Activated T-helper 17 cell treated with anti-CD3 and anti-CD28 coated beads, Interleukin-2, amount 50 U/mL, for 72 hours (primary cell): ENCODE measurements around the gene PARD6B. TPM values are rescaled to one million over a fixed set of nuclear protein-coding genes. Genes with fewer than 3 reads are reported as not detected.

Experiments used
- ATAC-seq: fragments of 150-1000 bp; cut with Tn5 transposase; replicated peaks from 2 replicates; pipeline ENCODE4 v1.10.0; 2021; ENCODE audit warnings: mild to moderate bottlenecking, moderate library complexity
- H3K27ac Mint-ChIP-seq: one replicate; pipeline ENCODE4 v1.8.0; 2022; ENCODE audit warnings: mixed read lengths
- H3K27me3 Mint-ChIP-seq: one replicate; pipeline ENCODE4 v1.8.0; 2022; ENCODE audit warnings: mixed read lengths
- H3K36me3 Mint-ChIP-seq: one replicate; pipeline ENCODE4 v1.8.0; 2022; ENCODE audit warnings: low read depth, mild to moderate bottlenecking, mixed read lengths
- H3K4me1 Mint-ChIP-seq: one replicate; pipeline ENCODE4 v1.8.0; 2022; ENCODE audit warnings: mixed read lengths
- H3K4me3 Mint-ChIP-seq: one replicate; pipeline ENCODE4 v1.8.0; 2022; ENCODE audit warnings: mild to moderate bottlenecking, mixed read lengths
- H3K9me3 Mint-ChIP-seq: one replicate; pipeline ENCODE4 v1.8.0; 2022; ENCODE audit warnings: mixed read lengths
- total RNA-seq, 2 donors: library from RNA; stranded (reverse); gene quantifications; one replicate each; pipeline ENCODE4 v1.2.3, GENCODE V29; 2022

The PARD6B gene
- total RNA-seq = 1 to 10 TPM; 3.2 to 7.8 TPM

- no peaks in the 10 kb centered on the region for H3K9me3 Mint-ChIP-seq
- H3K27ac Mint-ChIP-seq = peak within 1 kb of the TSS; percentile 70
Observed at GRCh38 chr20:50731055-50731929, at the start of gene PARD6B. PARD6B (plus strand) TSS chr20:50731580; CDS start chr20:50731787, 207 bp downstream.

DNA sequence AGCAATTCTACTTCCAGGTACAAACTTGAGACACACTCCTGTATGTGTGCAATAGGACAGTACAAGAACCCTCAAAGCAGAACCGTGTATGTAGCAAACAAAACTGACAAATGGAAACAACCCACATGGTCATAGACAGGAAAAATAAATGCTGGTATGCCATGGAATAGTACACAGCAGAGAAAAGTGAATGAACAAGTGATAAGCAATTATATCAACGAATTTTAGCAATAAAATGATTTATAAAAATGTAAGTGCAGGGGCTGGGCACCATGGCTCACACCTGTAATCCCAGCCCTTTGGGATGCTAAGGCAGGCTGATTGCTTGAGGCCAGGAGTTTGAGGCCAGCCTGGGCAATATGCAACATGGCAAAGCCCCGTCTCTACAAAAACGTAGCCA is 49.3 kb upstream of the PARD6B start:
- Mint-ChIP-seq H3K27ac (no peak overlapping the region), H3K27me3 (no peaks in the 10 kb centered on the region), H3K4me3 (no peak overlapping the region), H3K36me3 (no peaks in the 10 kb centered on the region), H3K9me3 (no peaks in the 10 kb centered on the region), H3K4me1 (no peaks in the 10 kb centered on the region)
- ATAC-seq = no peak

More at GRCh38 chr20:50731055-50731929, at the start of gene PARD6B:
- peak; percentile 91 for ATAC-seq
- H3K36me3 Mint-ChIP-seq = peaks cover 7% of the 10 kb centered on the region
- peaks cover 14% of the 10 kb centered on the region for H3K4me1 Mint-ChIP-seq
- H3K27me3 Mint-ChIP-seq = no peaks in the 10 kb centered on the region
- peak within 1 kb of the TSS; percentile 83 for H3K4me3 Mint-ChIP-seq

GRCh38 chr20:50682947-50683530 is 48.3 kb upstream of the PARD6B start:
- no peak overlapping the region for H3K27ac Mint-ChIP-seq
- no peaks in the 10 kb centered on the region for H3K9me3 Mint-ChIP-seq
- H3K4me3 Mint-ChIP-seq = no peak overlapping the region
- H3K27me3 Mint-ChIP-seq = no peaks in the 10 kb centered on the region
- ATAC-seq = no peak
- H3K36me3 Mint-ChIP-seq = no peaks in the 10 kb centered on the region
- H3K4me1 Mint-ChIP-seq = no peaks in the 10 kb centered on the region

GRCh38 chr20:50683570-50683969 is 47.8 kb upstream of the PARD6B start:
- Mint-ChIP-seq H3K4me3 (no peak overlapping the region), H3K9me3 (no peaks in the 10 kb centered on the region), H3K36me3 (no peaks in the 10 kb centered on the region), H3K27ac (no peak overlapping the region), H3K4me1 (no peaks in the 10 kb centered on the region), H3K27me3 (peaks cover 2% of the 10 kb centered on the region)
- ATAC-seq = no peak

DNA sequence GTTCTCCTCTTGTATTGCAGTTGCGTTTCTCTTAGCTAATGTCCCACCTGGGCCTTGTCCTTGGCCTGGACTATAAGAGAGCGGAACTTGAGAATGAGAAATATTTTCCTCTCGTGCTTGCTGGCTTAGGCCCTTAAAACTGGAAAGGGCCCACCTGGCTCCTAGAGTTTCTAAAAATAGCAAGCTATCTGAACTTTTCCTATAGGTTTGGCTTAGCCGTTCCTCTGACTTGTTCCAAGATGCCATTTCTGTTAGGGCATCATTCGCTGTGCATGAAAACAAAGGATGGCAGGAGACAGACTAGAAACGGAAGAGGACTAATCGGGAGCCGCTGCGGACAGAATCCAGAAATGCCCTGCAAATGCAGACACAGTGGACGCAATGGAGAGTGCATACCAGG is 44.6 kb upstream of the PARD6B start:
- H3K27ac Mint-ChIP-seq = no peak overlapping the region
- no peaks in the 10 kb centered on the region for H3K9me3 Mint-ChIP-seq
- ATAC-seq = no peak
- no peaks in the 10 kb centered on the region for H3K4me1 Mint-ChIP-seq
- peaks cover 27% of the 10 kb centered on the region for H3K27me3 Mint-ChIP-seq
- no peak overlapping the region for H3K4me3 Mint-ChIP-seq
- no peaks in the 10 kb centered on the region for H3K36me3 Mint-ChIP-seq

DNA sequence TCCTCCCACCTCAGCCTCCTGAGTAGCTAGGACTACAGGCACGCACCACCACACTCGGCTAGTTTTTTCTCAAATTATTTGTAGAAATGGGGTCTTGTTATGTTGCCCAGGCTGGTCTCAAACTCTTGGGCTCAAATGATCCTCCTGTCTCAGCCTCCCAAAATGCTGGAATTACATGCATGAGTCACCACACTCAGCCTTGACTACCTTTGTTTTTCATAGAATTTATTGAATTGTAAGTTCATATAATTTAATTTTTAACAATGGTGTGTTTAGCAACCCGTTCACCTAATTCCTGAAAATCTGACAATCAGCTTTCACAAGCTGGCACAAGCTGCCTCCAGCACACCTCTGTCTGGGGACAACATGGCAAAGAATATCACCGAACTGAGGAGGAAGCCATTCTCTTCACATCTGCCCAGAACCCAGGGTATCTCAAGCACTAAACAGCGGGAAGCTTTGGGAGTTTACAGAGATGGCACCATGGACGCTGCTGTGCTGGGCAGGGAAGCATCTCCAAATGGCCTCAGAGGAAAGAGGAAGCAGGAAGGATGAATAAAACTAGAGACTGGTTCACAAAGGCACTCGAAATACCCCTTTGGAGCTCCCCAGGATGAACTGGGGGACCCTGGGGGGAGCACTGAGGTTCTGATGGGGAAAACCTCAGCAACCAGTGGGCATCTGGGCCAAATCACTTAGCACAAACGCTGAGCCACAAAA is 43.0 kb upstream of the PARD6B start:
- no peak for ATAC-seq
- Mint-ChIP-seq H3K4me1 (no peaks in the 10 kb centered on the region), H3K9me3 (no peaks in the 10 kb centered on the region), H3K27ac (no peak overlapping the region), H3K27me3 (peaks cover 34% of the 10 kb centered on the region), H3K4me3 (no peak overlapping the region), H3K36me3 (no peaks in the 10 kb centered on the region)

GRCh38 chr20:50689864-50690649 is 41.3 kb upstream of the PARD6B start:
- no peak overlapping the region for H3K4me3 Mint-ChIP-seq
- no peaks in the 10 kb centered on the region for H3K9me3 Mint-ChIP-seq
- H3K36me3 Mint-ChIP-seq = no peaks in the 10 kb centered on the region
- H3K4me1 Mint-ChIP-seq = no peaks in the 10 kb centered on the region
- H3K27ac Mint-ChIP-seq = no peak overlapping the region
- no peak for ATAC-seq
- H3K27me3 Mint-ChIP-seq = peaks cover 41% of the 10 kb centered on the region

- no peaks in the 10 kb centered on the region for H3K4me1 Mint-ChIP-seq
- peak within 1 kb of the TSS; percentile 15 for H3K4me3 Mint-ChIP-seq
- H3K36me3 Mint-ChIP-seq = no peaks in the 10 kb centered on the region
- no peak within 1 kb of the TSS for H3K27ac Mint-ChIP-seq
- no peak for ATAC-seq
- H3K27me3 Mint-ChIP-seq = peaks cover 42% of the 10 kb centered on the region
- H3K9me3 Mint-ChIP-seq = no peaks in the 10 kb centered on the region
Observed at GRCh38 chr20:50690650-50691572, 40.5 kb upstream of the PARD6B start, which contains the start of gene RIPOR3. RIPOR3 (minus strand) TSS chr20:50691542; CDS start chr20:50691128, 414 bp downstream.

DNA sequence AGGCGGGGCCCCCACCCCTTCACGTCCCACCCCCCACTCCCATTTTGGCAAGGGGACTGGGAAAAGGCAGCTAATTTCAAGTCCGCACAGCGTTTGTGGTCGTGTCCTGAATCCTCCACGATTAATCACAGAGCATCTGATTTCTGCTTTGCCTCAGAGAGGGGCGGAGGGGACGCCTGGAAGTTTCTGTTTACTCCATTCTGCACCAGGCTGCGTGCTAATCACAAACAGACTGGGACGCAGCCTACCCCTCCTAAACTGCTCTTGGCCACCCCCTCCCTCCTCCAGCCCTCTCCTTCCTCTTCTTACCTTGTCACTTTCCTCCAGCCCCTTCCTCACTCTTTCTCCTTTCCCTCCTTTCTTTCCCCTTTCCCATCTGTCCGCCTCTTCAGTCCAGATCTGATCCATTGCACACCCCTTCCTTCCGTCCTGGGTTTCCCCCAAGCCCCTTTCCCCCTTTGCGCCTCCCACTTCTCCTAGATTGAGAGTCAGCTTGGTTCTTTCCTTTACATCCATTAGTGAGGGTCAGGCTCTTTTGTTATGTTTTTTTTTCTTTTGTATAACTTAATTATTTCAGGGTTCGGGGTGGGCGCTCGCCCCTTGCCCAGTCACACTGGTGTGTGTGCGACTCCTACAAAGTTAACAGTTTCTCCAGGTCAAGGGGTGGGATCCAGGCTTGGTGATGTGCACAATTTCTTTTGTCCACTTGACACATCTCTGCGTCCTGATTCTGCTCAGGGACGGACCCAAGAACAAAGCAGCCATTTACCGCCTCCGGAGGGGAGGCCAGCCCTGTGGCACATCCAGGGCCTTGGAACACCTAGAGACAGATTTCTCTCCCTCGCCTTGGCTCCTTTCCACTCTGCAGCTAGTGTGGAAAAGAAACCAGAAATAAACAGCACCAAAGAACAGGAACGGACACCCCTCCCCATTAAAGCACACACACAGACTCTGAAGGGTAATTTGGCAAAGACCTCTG is 39.5 kb upstream of the PARD6B start:
- Mint-ChIP-seq H3K9me3 (no peaks in the 10 kb centered on the region), H3K27ac (no peak overlapping the region), H3K4me3 (no peak overlapping the region), H3K27me3 (peaks cover 42% of the 10 kb centered on the region), H3K4me1 (no peaks in the 10 kb centered on the region), H3K36me3 (no peaks in the 10 kb centered on the region)
- no peak for ATAC-seq

GRCh38 chr20:50692552-50692933 is 38.8 kb upstream of the PARD6B start:
- H3K9me3 Mint-ChIP-seq = no peaks in the 10 kb centered on the region
- H3K36me3 Mint-ChIP-seq = no peaks in the 10 kb centered on the region
- H3K4me3 Mint-ChIP-seq = no peak overlapping the region
- no peaks in the 10 kb centered on the region for H3K4me1 Mint-ChIP-seq
- ATAC-seq = no peak
- H3K27me3 Mint-ChIP-seq = peaks cover 42% of the 10 kb centered on the region
- no peak overlapping the region for H3K27ac Mint-ChIP-seq

GRCh38 chr20:50693001-50693400 is 38.4 kb upstream of the PARD6B start:
- H3K4me3 Mint-ChIP-seq = no peak overlapping the region
- no peaks in the 10 kb centered on the region for H3K36me3 Mint-ChIP-seq
- peaks cover 42% of the 10 kb centered on the region for H3K27me3 Mint-ChIP-seq
- no peak for ATAC-seq
- no peaks in the 10 kb centered on the region for H3K4me1 Mint-ChIP-seq
- H3K27ac Mint-ChIP-seq = no peak overlapping the region
- no peaks in the 10 kb centered on the region for H3K9me3 Mint-ChIP-seq

GRCh38 chr20:50694379-50695134 is 36.8 kb upstream of the PARD6B start:
- no peaks in the 10 kb centered on the region for H3K4me1 Mint-ChIP-seq
- ATAC-seq = no peak
- H3K27ac Mint-ChIP-seq = no peak overlapping the region
- H3K9me3 Mint-ChIP-seq = no peaks in the 10 kb centered on the region
- H3K4me3 Mint-ChIP-seq = no peak overlapping the region
- H3K27me3 Mint-ChIP-seq = peaks cover 37% of the 10 kb centered on the region
- H3K36me3 Mint-ChIP-seq = no peaks in the 10 kb centered on the region
